Endothelial cell (in vitro differentiated cells): ENCODE data around the gene EME2. TPM values are rescaled to one million over a fixed set of nuclear protein-coding genes. Genes with fewer than 3 reads are reported as not detected.

Experiments used
- DNase-seq: peaks from one replicate; pipeline ENCODE4 v3.0.0; 2021; ENCODE audit warnings: low spot score
- H3K27ac Mint-ChIP-seq: one replicate; pipeline ENCODE4 v1.8.0; 2021; ENCODE audit warnings: mixed read lengths, inconsistent platforms; ENCODE audit not compliant: unreplicated experiment
- H3K27me3 Mint-ChIP-seq: one replicate; pipeline ENCODE4 v1.8.0; 2021; ENCODE audit warnings: mild to moderate bottlenecking, moderate library complexity, mixed read lengths, inconsistent platforms; ENCODE audit not compliant: unreplicated experiment
- H3K36me3 Mint-ChIP-seq: one replicate; pipeline ENCODE4 v1.8.0; 2021; ENCODE audit warnings: mild to moderate bottlenecking, low read depth, mixed read lengths, inconsistent platforms; ENCODE audit not compliant: unreplicated experiment
- H3K4me1 Mint-ChIP-seq: one replicate; pipeline ENCODE4 v1.8.0; 2021; ENCODE audit warnings: mild to moderate bottlenecking, mixed read lengths, inconsistent platforms; ENCODE audit not compliant: unreplicated experiment
- H3K4me3 Mint-ChIP-seq: one replicate; pipeline ENCODE4 v1.8.0; 2021; ENCODE audit warnings: mild to moderate bottlenecking, mixed read lengths, inconsistent platforms; ENCODE audit not compliant: unreplicated experiment
- H3K9me3 Mint-ChIP-seq: one replicate; pipeline ENCODE4 v1.8.0; 2021; ENCODE audit warnings: mixed read lengths, inconsistent platforms; ENCODE audit not compliant: unreplicated experiment
- total RNA-seq: library from RNA; stranded (reverse); fragmentation: NEBNext Ultra II Directional; extraction: Animal tissue kit (Norgen Biotek cat#: 25700); gene quantifications from one replicate; pipeline ENCODE4 v1.2.1, GENCODE V29; 2021; ENCODE audit not compliant: unreplicated experiment
- TF ChIP-seq, protein P1 (sequence below): fragments of 200-600 bp; sonication (generic); IDR thresholded peaks from one replicate; pipeline ENCODE4 v1.5.0; 2021; ENCODE audit warnings: antibody characterized with exemption; ENCODE audit not compliant: unreplicated experiment

EME2 gene
- total RNA-seq, 1 donor from 2014 or later = 25.4 TPM

- H3K36me3 Mint-ChIP-seq = peaks cover 18% of the 10 kb centered on the region
- H3K4me1 Mint-ChIP-seq = peaks cover 2% of the 10 kb centered on the region
- no peak overlapping the region for H3K27ac Mint-ChIP-seq
- DNase-seq = no peak
- H3K4me3 Mint-ChIP-seq = no peak overlapping the region
- TF ChIP-seq, protein P1, sequence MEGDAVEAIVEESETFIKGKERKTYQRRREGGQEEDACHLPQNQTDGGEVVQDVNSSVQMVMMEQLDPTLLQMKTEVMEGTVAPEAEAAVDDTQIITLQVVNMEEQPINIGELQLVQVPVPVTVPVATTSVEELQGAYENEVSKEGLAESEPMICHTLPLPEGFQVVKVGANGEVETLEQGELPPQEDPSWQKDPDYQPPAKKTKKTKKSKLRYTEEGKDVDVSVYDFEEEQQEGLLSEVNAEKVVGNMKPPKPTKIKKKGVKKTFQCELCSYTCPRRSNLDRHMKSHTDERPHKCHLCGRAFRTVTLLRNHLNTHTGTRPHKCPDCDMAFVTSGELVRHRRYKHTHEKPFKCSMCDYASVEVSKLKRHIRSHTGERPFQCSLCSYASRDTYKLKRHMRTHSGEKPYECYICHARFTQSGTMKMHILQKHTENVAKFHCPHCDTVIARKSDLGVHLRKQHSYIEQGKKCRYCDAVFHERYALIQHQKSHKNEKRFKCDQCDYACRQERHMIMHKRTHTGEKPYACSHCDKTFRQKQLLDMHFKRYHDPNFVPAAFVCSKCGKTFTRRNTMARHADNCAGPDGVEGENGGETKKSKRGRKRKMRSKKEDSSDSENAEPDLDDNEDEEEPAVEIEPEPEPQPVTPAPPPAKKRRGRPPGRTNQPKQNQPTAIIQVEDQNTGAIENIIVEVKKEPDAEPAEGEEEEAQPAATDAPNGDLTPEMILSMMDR = no peak
- H3K9me3 Mint-ChIP-seq = no peaks in the 10 kb centered on the region
- peaks cover 6% of the 10 kb centered on the region for H3K27me3 Mint-ChIP-seq
Observed at GRCh38 chr16:1749152-1750117, 23.2 kb upstream of the EME2 start.

DNA sequence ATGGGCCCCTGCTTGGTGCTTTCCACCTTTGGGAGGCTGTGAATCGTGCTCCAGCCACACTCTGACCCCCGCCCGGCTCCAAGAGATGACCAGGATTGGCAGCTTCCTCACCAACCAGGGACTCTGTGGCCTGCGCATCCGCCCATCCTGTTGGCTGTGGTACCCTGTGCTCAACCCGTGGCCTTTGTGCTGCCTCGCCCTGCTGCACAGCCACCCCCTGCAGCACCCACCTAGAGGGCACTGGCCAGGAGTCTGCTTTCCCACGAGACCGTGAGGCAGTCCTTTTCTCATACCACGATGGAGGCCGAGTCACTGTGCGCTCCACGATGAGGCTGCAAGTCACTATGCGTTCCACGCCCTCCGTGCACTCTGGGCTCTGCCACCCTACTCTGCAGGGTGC, 20.7 kb upstream of the EME2 start:
- no peaks in the 10 kb centered on the region for H3K9me3 Mint-ChIP-seq
- DNase-seq = no peak
- H3K4me3 Mint-ChIP-seq = no peak overlapping the region
- peaks cover 9% of the 10 kb centered on the region for H3K27me3 Mint-ChIP-seq
- peaks cover 13% of the 10 kb centered on the region for H3K36me3 Mint-ChIP-seq
- TF ChIP-seq, protein P1 = no peak
- H3K27ac Mint-ChIP-seq = no peak overlapping the region
- peaks cover 2% of the 10 kb centered on the region for H3K4me1 Mint-ChIP-seq

GRCh38 chr16:1752853-1753252, 19.8 kb upstream of the EME2 start:
- TF ChIP-seq, protein P1 = no peak
- Mint-ChIP-seq H3K27me3 (peaks cover 9% of the 10 kb centered on the region), H3K36me3 (peaks cover 13% of the 10 kb centered on the region), H3K9me3 (no peaks in the 10 kb centered on the region), H3K4me3 (no peak overlapping the region), H3K27ac (no peak overlapping the region), H3K4me1 (peaks cover 2% of the 10 kb centered on the region)
- DNase-seq = no peak

DNA sequence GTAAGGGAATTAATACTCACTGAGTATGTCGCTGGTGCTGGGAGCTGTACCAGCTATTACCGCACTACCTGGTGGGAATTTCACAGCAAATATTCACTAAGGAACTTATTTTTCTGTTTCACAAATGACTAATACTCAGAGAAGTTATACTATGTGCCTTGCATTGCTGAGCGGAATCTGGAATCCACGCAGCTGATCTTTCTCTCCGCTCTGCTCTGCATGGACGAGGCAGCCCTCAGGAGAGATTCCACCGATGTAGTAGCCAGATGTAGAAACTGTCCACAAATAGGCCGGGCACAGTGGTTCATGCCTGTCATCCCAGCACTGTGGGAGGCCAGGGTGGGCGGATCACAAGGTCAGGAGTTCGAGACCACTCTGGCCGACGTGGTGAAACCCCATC, 18.4 kb upstream of the EME2 start:
- H3K4me1 Mint-ChIP-seq = peaks cover 2% of the 10 kb centered on the region
- DNase-seq = no peak
- H3K27ac Mint-ChIP-seq = no peak overlapping the region
- no peak overlapping the region for H3K4me3 Mint-ChIP-seq
- H3K27me3 Mint-ChIP-seq = peaks cover 9% of the 10 kb centered on the region
- H3K36me3 Mint-ChIP-seq = peaks cover 16% of the 10 kb centered on the region
- TF ChIP-seq, protein P1 = no peak
- no peaks in the 10 kb centered on the region for H3K9me3 Mint-ChIP-seq
